Measurements from ENCODE around the gene STXBP2.

STXBP2 gene

DNA sequence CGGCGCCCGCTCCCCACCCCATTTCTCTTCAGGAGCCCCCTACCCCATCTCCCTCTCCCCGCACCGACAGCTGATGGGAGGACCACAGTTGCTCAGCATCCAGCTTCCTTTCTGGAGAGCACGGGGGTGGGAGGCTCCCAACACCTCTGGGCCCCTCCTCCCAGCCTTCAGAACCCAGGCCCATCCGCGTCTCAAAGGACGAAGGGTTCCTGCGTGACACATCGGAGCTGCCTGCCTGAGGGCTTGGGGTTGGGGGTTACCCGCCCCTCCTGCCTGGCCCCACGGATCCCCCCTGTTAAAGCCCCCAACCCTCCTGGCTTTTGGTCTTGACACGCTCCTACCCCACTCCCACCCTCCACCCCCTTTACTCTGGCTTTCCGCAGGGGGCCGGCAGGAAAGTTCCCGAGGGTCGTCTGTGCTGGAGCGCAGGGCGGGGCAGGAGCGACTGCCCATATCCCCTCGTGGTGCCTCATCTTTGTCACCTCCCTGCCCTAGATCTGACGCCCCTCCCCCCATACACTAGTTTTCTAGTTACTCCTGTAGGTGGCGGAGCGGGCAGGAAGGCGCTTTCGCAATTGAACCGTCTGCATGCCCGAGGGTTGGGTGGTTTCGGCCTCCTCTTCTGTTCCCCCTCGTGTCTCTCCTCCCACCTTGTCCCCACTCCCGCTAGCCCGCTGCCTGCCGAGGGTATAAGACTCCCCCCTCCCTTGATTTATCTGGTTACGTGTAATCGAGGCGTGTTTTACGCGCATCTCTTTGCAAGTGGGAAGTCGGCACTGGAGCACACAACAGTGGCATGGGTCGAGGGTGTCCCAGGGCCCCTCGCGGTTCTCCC, 44.6 kb downstream of the STXBP2 start:
- peak; percentile 88 for DNase-seq

DNA sequence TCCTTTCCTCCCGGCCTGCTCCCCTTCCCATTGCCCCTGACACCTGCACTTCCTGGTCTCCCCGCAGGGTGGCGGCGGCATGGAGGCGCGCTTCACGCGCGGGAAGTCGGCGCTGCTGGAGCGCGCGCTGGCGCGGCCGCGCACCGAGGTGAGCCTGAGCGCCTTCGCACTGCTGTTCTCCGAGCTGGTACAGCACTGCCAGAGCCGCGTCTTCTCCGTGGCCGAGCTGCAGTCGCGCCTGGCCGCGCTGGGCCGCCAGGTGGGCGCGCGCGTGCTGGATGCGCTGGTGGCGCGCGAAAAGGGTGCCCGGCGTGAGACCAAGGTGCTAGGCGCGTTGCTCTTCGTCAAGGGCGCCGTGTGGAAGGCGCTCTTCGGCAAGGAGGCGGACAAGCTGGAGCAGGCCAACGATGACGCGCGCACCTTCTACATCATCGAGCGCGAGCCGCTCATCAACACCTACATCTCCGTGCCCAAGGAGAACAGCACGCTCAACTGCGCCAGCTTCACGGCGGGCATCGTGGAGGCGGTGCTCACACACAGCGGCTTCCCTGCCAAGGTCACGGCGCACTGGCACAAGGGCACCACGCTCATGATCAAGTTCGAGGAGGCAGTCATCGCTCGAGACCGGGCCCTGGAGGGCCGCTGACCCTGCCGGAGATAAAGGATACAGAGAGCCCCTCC, 45.4 kb downstream of the STXBP2 start:
- DNase-seq, result no peak

DNA sequence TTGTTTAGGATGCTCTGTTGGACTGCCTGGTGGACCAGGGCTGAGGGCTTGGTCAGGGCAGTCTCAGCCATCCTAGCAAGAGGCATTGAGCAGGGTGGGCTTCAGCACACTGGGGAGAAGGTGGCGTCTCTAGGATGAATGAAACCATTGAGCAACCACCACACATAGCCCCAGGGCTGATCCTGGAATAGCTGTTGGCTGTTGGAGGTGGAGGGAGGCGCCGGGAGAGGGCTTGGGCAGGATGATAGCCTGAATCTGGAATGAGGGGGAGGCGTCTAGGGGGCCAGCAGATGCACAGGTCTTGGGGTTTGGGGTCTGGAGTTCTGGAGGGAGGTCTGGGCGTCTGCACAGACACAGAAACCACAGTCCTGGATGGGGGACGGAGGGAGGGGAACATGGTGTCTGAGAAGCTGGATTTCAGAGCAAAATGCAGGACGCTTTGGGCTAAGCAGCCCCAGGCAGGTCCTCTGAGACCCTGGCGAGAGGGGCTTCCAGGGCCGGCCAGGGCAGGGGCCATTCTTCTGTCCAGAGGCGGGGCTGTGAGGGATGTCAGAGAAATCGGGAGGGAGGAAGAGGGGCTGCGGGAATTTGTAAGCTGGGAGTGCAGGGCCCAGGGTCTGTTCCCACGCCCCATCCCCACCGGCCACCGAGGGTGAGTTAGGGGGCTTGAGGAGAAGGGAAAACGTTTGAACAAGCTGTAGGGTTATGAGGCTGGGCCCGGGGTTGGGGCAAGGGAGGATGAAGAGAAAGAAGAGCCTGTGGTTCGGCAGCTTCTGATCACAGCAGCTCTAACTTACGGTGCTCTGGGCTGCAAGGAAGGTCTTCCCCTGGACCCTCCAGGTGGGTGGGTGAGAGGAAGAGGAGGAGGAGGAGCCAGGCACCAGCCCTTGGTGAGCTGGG, 48.9 kb downstream of the STXBP2 start:
- DNase-seq, result no peak

DNA sequence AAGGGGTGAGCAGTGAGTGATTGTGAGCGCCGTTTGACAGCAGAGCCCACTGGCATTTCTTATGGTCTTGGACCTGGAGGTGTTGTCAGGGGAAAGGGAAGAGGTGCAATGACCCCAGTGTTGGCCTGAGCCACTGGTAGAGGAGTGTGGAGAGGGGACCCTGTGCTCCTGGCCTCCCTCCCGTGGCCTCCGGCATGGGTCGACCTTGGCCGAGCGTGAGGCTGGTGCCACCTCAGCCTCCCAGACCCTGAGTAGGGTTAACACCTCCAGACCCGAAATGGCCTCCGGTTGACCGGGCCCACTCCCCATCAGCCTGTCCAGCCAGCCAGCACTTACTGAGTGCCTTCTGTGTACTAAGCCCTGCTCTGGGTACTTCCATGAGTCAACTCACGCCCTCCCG, 50.3 kb downstream of the STXBP2 start:
- no peak for DNase-seq

DNA sequence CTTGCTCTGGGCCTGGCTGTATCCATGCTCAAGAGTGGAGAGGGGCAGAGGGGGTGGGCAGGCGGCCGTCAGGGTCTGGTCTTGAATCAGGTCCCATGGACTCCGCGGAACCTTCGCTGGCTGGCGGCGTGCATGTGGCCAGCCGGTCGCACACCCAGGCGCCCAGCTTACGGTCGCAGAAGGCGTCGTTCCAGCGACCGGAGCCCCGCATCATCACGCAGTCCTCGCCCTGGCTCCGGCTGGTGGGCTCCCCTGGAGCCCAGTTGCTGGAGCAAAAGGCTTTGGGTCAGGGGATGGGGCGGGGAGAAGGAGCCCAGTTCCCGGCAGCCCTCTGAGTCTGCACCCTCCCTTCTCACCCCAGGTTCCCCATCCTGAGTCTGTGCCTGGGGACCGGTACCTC, 52.3 kb downstream of the STXBP2 start:
- DNase-seq, result no peak

DNA sequence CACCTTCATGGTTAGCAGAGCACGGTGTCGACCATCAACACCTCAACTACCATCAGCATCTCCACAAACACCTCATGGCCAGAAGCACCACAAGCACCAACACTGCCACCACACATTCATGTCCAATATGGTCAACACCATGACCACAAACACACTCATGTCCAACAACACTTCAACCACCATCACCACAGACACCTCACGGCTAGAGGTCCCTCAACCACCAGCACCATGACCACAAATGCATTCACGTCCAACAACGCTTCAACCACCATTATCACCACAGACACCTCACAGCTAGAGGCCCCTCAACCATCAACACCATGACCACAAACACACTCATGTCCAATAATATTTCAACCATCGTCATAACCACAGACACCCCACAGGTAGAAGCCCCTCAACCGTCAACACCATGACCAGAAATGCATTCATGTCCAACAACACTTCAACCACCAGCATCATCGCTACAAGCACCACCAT, 53.9 kb downstream of the STXBP2 start:
- no peak for DNase-seq

DNA sequence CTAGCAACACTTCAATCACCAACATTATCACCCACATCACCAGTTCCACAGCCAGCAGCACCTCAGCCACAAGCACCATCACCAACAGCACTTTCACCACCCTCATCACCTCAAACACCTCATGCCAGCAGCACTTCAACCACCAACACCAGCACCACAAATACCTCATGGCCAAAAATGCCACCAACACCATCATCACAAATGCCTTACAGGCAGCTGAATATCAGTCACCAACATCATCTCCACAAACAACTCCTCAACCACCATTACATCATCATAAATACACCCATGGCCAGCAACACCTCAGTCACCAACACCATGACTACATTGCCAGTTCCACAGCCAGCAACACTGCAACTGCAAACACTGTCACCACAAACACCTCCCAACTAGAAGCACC, 54.6 kb downstream of the STXBP2 start:
- DNase-seq, result no peak

DNA sequence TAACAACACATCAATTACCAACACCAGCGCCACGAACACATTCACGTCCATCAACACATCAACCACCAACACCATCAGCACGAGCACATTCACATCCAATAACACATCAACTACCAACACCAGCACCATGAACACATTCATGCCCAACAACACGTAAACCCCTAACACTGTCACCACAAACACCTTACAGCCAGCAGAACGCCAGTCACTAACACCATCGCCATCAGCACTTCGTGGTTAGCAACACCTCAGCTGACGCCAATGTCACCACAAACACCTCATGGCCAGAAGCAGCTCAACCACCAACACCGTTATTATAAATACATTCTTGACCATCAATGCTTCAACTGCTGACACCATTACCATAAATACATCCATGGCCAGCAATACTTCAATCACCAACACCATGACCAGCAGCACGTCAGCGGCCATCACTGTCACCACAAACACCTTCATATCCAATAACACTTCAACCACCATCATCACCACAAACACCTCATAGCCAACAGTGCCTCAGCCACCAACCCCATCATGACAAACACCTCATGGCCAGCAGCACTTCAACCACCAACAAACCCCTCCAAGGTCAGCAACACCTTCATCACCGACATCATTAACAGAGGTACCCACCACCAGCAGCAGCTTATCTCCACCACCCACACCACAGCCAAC, 55.6 kb downstream of the STXBP2 start:
- DNase-seq, result no peak

DNA sequence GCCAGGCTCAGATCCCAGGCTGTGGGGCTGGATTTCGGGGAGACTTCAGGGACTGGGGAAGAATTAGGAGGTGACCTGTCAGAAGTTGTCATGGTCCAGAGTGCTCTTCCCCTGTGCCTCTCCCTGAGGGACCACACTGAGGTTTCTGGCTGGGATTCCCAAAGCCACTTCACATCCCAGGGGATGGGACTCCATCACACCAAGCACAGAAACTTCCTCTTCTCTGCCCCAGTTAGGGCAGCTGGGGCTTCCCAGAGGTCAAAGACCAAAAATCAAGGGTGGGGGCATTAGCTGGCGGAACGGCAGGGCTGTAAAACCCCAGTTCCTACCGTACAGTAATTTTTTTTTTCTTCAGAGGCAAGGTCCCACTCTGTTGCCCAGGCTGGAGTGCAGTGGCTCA, 57.6 kb downstream of the STXBP2 start:
- no peak for DNase-seq

All from activated naive CD4-positive, alpha-beta T cell treated with anti-CD3 and anti-CD28 coated beads, Interleukin-2, amount 50 U/mL, for 16 hours (primary cell).